Esophagus squamous epithelium (tissue), 4 donors: ENCODE results near the gene VRK3.

ENCODE experiments used
- CTCF ChIP-seq, 6 experiments: fragments of 450-650 bp in 4 of 6; fragments of 200-600 bp in 2 of 6; sonication (generic) in 2 of 6; IDR thresholded peaks; one replicate each; pipeline ENCODE4 v1.5.1; 2016 to 2019; ENCODE audit warnings: antibody characterized with exemption in 6 of 6, mild to moderate bottlenecking in 4 of 6, moderate library complexity in 4 of 6
- POLR2A ChIP-seq, 4 donors: fragments of 450-650 bp; IDR thresholded peaks; one replicate each; pipeline ENCODE4 v1.6.1; 2017; ENCODE audit warnings: antibody characterized with exemption in 4 of 4, mild to moderate bottlenecking in 4 of 4, moderate library complexity in 3 of 4

GRCh38 chr19:49932041-49932451 is 93.1 kb downstream of the VRK3 start:
- TF ChIP-seq CTCF (IDR thresholded peaks at IDR 0.05), result no peak
- no peak for TF ChIP-seq POLR2A (IDR thresholded peaks at IDR 0.05)
